K562 (cell line): ENCODE results near the gene NUAK2. TPM values are rescaled to one million over a fixed set of nuclear protein-coding genes. Genes with fewer than 3 reads are reported as not detected.

Source experiments
- BCOR ChIP-seq: fragments of 450-650 bp; IDR thresholded peaks from 2 replicates; pipeline ENCODE4 v1.6.1; 2016
- CHCHD3 ChIP-seq: fragments of 250-450 bp; sonication (Bioruptor Pico); IDR thresholded peaks from 2 replicates; pipeline ENCODE4 v2.1.2; 2022; ENCODE audit warnings: mild to moderate bottlenecking
- MTA2 ChIP-seq: fragments of 450-650 bp; IDR thresholded peaks from 2 replicates; pipeline ENCODE4 v1.6.1; 2016; ENCODE audit warnings: low read depth
- MXI1 ChIP-seq: IDR thresholded peaks from 2 replicates; pipeline ENCODE4 v1.6.1; 2011; ENCODE audit warnings: low read depth, mild to moderate bottlenecking, improper control_type of control experiment, low read length
- NCOR1 ChIP-seq: fragments of 450-650 bp; IDR thresholded peaks from 2 replicates; pipeline ENCODE4 v1.6.1; 2016; ENCODE audit warnings: mild to moderate bottlenecking, moderate library complexity
- NFRKB ChIP-seq: fragments of 450-650 bp; IDR thresholded peaks from 2 replicates; pipeline ENCODE4 v1.6.1; 2016; ENCODE audit warnings: low read depth
- NONO ChIP-seq, 2 experiments: fragments of 200-400 bp in 1 of 2; fragments of 450-650 bp in 1 of 2; formaldehyde crosslinking in 1 of 2; IDR thresholded peaks; 2 replicates each; pipeline ENCODE4 v1.6.1; 2017; ENCODE audit warnings: low read depth in 2 of 2, mild to moderate bottlenecking in 2 of 2, moderate library complexity in 2 of 2, low read length in 1 of 2
- POLR2G ChIP-seq: fragments of 200-400 bp; formaldehyde crosslinking; IDR thresholded peaks from 2 replicates; pipeline ENCODE4 v1.6.1; 2017; ENCODE audit warnings: low read depth, mild to moderate bottlenecking, antibody characterized with exemption, low read length, moderate library complexity
- RUNX1 ChIP-seq: sonication (generic); IDR thresholded peaks from 2 replicates; pipeline ENCODE4 v1.6.1; 2016; ENCODE audit warnings: antibody characterized with exemption, low read depth
- ZNF444 ChIP-seq: fragments of 250-450 bp; sonication (Bioruptor Pico); IDR thresholded peaks from 2 replicates; pipeline ENCODE4 v1.4.0; 2020; ENCODE audit warnings: mild to moderate bottlenecking, moderate library complexity
- polyA plus RNA-seq, 8 experiments: library from polyadenylated mRNA; depleted of rRNA in 4 of 8; stranded (reverse) in 5 of 8; unstranded in 3 of 8; fragments of >200 nt; fragmentation: Nextera tagmentation in 2 of 8; fragmentation: Illumina TruSeq in 1 of 8; extraction: Ambion mirVana in 2 of 8; extraction: Trizol in 1 of 8; gene quantifications; 2 replicates each; pipeline versions ENCODE4 v1.2.1 to v1.2.3, GENCODE V29; 2011 to 2014; ENCODE audit warnings: inconsistent platforms in 1 of 8, missing spikeins in 1 of 8
- total RNA-seq, 7 experiments: library from RNA; depleted of rRNA in 6 of 7; stranded (reverse); fragments of >200 nt in 6 of 7; fragmentation: Illumina TruSeq in 2 of 7; extraction: Trizol in 2 of 7; gene quantifications; 2 replicates each; pipeline versions ENCODE4 v1.2.1 to v1.2.3, GENCODE V29; 2011 to 2021; ENCODE audit warnings: low replicate concordance in 1 of 7
- TF ChIP-seq, protein P1 (sequence below): fragments of 250-450 bp; sonication (Bioruptor Pico); IDR thresholded peaks from 2 replicates; pipeline ENCODE4 v1.4.0; 2020
- TF ChIP-seq, protein P2 (sequence below), 2 experiments: IDR thresholded peaks; 2 replicates each; pipeline ENCODE4 v1.6.1; 2011; ENCODE audit warnings: borderline replicate concordance in 1 of 2, control low read depth in 1 of 2, low read depth in 1 of 2, low read length in 1 of 2, mild to moderate bottlenecking in 1 of 2, mixed read lengths in 1 of 2, moderate library complexity in 1 of 2; ENCODE audit not compliant: insufficient read depth in 1 of 2, insufficient read length in 1 of 2, poor library complexity in 1 of 2, severe bottlenecking in 1 of 2; ENCODE audit errors: extremely low read depth in 1 of 2
- TF ChIP-seq, protein P3 (sequence below): fragments of 250-450 bp; sonication (Bioruptor Pico); IDR thresholded peaks from 2 replicates; pipeline ENCODE4 v1.8.0; 2022; ENCODE audit warnings: inconsistent platforms, mild to moderate bottlenecking, moderate library complexity, borderline replicate concordance
- TF ChIP-seq, protein P4 (sequence below): fragments of 450-650 bp; IDR thresholded peaks from 2 replicates; pipeline ENCODE4 v1.6.1; 2014; ENCODE audit warnings: low read depth, mild to moderate bottlenecking, moderate library complexity, borderline replicate concordance
- TF ChIP-seq, protein P5 (sequence below): fragments of 250-450 bp; sonication (Bioruptor Pico); IDR thresholded peaks from 2 replicates; pipeline ENCODE4 v1.4.0; 2020; ENCODE audit warnings: mild to moderate bottlenecking

The NUAK2 gene
- total and polyA plus RNA-seq, 9 of the 15 experiments (the other 6 are each of a cell fraction or from before 2014, with no cell fraction given), result 0.04 to 0.44 (median 0.14) TPM

DNA sequence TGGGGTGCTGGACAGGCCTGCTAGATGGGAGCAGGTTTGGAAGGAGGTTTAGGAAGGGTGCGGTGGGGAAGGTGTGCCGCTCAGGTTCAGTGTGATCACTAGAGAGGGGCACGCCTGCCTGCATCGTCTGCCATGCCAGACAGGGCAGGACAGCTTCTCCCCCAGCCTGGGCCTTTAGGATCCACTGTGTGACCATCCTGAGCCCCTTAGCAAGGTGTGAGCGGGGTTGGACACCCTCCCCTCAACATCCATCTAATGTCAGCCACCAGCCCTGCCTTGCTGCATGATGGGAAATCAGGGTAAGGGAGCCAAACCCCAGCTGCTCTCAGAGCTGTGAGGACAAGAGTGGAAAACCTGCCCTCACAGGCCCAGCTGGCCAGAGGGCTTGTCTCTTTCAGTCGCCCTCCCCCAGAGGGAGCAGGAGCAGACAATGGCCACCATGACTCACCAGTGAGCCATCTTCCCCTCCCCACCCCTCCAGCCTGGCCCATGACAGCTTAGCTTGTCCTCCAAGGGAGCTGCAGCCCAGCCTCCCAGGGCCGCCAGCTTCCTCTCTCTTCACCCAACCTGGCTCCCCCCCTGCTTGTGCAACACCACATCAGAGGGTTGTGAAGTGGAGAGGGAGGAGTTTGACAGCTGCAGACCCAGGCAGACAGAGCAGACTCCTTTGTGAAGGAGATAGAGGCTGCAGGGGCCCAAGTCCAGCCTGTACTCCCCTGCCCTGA lies 37.0 kb downstream of the NUAK2 start (continued):
- TF ChIP-seq, protein P1, sequence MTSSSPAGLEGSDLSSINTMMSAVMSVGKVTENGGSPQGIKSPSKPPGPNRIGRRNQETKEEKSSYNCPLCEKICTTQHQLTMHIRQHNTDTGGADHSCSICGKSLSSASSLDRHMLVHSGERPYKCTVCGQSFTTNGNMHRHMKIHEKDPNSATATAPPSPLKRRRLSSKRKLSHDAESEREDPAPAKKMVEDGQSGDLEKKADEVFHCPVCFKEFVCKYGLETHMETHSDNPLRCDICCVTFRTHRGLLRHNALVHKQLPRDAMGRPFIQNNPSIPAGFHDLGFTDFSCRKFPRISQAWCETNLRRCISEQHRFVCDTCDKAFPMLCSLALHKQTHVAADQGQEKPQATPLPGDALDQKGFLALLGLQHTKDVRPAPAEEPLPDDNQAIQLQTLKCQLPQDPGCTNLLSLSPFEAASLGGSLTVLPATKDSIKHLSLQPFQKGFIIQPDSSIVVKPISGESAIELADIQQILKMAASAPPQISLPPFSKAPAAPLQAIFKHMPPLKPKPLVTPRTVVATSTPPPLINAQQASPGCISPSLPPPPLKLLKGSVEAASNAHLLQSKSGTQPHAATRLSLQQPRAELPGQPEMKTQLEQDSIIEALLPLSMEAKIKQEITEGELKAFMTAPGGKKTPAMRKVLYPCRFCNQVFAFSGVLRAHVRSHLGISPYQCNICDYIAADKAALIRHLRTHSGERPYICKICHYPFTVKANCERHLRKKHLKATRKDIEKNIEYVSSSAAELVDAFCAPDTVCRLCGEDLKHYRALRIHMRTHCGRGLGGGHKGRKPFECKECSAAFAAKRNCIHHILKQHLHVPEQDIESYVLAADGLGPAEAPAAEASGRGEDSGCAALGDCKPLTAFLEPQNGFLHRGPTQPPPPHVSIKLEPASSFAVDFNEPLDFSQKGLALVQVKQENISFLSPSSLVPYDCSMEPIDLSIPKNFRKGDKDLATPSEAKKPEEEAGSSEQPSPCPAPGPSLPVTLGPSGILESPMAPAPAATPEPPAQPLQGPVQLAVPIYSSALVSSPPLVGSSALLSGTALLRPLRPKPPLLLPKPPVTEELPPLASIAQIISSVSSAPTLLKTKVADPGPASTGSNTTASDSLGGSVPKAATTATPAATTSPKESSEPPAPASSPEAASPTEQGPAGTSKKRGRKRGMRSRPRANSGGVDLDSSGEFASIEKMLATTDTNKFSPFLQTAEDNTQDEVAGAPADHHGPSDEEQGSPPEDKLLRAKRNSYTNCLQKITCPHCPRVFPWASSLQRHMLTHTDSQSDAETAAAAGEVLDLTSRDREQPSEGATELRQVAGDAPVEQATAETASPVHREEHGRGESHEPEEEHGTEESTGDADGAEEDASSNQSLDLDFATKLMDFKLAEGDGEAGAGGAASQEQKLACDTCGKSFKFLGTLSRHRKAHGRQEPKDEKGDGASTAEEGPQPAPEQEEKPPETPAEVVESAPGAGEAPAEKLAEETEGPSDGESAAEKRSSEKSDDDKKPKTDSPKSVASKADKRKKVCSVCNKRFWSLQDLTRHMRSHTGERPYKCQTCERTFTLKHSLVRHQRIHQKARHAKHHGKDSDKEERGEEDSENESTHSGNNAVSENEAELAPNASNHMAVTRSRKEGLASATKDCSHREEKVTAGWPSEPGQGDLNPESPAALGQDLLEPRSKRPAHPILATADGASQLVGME (CRISPR knock-in tag), result no peak
- TF ChIP-seq MTA2, result 0 out of 2 replicates have a peak, but pooled peaks have one; percentile 9
- no peak for TF ChIP-seq BCOR
- 0 out of 2 replicates have a peak, but pooled peaks have one; percentile 47 for TF ChIP-seq NFRKB
- TF ChIP-seq MXI1, result no peak
- no peak for TF ChIP-seq CHCHD3 (CRISPR knock-in tag)
- no peak for TF ChIP-seq NCOR1
- TF ChIP-seq, protein P2, sequence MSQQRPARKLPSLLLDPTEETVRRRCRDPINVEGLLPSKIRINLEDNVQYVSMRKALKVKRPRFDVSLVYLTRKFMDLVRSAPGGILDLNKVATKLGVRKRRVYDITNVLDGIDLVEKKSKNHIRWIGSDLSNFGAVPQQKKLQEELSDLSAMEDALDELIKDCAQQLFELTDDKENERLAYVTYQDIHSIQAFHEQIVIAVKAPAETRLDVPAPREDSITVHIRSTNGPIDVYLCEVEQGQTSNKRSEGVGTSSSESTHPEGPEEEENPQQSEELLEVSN (IDR thresholded peaks at IDR 0.05; ENCODE audit: borderline replicate concordance in 1 of 2, extremely low read depth in 1 of 2, insufficient read depth in 1 of 2, insufficient read length in 1 of 2, low read depth in 1 of 2, low read length in 1 of 2, poor library complexity in 1 of 2, severe bottlenecking in 1 of 2), result peak in 1 of 2 experiments; percentile 25
- no peak for TF ChIP-seq POLR2G
- TF ChIP-seq, protein P3, sequence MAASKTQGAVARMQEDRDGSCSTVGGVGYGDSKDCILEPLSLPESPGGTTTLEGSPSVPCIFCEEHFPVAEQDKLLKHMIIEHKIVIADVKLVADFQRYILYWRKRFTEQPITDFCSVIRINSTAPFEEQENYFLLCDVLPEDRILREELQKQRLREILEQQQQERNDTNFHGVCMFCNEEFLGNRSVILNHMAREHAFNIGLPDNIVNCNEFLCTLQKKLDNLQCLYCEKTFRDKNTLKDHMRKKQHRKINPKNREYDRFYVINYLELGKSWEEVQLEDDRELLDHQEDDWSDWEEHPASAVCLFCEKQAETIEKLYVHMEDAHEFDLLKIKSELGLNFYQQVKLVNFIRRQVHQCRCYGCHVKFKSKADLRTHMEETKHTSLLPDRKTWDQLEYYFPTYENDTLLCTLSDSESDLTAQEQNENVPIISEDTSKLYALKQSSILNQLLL (CRISPR knock-in tag), result no peak
- TF ChIP-seq, protein P4, sequence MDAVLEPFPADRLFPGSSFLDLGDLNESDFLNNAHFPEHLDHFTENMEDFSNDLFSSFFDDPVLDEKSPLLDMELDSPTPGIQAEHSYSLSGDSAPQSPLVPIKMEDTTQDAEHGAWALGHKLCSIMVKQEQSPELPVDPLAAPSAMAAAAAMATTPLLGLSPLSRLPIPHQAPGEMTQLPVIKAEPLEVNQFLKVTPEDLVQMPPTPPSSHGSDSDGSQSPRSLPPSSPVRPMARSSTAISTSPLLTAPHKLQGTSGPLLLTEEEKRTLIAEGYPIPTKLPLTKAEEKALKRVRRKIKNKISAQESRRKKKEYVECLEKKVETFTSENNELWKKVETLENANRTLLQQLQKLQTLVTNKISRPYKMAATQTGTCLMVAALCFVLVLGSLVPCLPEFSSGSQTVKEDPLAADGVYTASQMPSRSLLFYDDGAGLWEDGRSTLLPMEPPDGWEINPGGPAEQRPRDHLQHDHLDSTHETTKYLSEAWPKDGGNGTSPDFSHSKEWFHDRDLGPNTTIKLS, result no peak
- TF ChIP-seq RUNX1, result no peak
- TF ChIP-seq, protein P5, sequence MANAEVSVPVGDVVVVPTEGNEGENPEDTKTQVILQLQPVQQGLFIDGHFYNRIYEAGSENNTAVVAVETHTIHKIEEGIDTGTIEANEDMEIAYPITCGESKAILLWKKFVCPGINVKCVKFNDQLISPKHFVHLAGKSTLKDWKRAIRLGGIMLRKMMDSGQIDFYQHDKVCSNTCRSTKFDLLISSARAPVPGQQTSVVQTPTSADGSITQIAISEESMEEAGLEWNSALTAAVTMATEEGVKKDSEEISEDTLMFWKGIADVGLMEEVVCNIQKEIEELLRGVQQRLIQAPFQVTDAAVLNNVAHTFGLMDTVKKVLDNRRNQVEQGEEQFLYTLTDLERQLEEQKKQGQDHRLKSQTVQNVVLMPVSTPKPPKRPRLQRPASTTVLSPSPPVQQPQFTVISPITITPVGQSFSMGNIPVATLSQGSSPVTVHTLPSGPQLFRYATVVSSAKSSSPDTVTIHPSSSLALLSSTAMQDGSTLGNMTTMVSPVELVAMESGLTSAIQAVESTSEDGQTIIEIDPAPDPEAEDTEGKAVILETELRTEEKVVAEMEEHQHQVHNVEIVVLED (CRISPR knock-in tag), result no peak
- TF ChIP-seq ZNF444, result no peak
- TF ChIP-seq NONO (IDR thresholded peaks at IDR 0.05; ENCODE audit: low read depth in 2 of 2, low read length in 1 of 2), result no peak
